ENCODE data around the gene DYNLT2. TPM values are rescaled to one million over a fixed set of nuclear protein-coding genes. Genes with fewer than 3 reads are reported as not detected.

The DYNLT2 gene
- total and polyA plus RNA-seq, 2 of the 13 experiments (the other 11 are each of a cell fraction or from before 2014, with no cell fraction given): 2.1 to 4.3 TPM

GRCh38 chr6:169799474-169799926 is 48.1 kb upstream of the DYNLT2 start (continued):
- no peak for TF ChIP-seq ZNF280B (CRISPR knock-in tag; IDR thresholded peaks at IDR 0.05; ENCODE audit: borderline replicate concordance)
- TF ChIP-seq ZC3H13 (CRISPR knock-in tag; IDR thresholded peaks at IDR 0.05): no peak
- TF ChIP-seq MED13 (CRISPR knock-in tag; IDR thresholded peaks at IDR 0.05): peak; percentile 8; the same call in 1 of the 2 replicates
- TF ChIP-seq ZNF256 (CRISPR knock-in tag; conservative IDR thresholded peaks at IDR 0.05): peak; percentile 62; the same call in 1 of the 2 replicates
- no peak for TF ChIP-seq TERF1 (CRISPR knock-in tag; IDR thresholded peaks at IDR 0.05)
- TF ChIP-seq ZSCAN12 (CRISPR knock-in tag; IDR thresholded peaks at IDR 0.05): no peak
- 0 out of 2 replicates have a peak, but pooled peaks have one; percentile 1 for TF ChIP-seq ZNF33A (CRISPR knock-in tag; IDR thresholded peaks at IDR 0.05; ENCODE audit: borderline replicate concordance)
- TF ChIP-seq SP2 (CRISPR knock-in tag; IDR thresholded peaks at IDR 0.05): no peak
- TF ChIP-seq SKI (IDR thresholded peaks at IDR 0.05; ENCODE audit: partially characterized antibody): peak; percentile 23
- TF ChIP-seq ZNF451 (CRISPR knock-in tag; IDR thresholded peaks at IDR 0.05): no peak
- peak; percentile 74; the same call in 1 of the 2 replicates for TF ChIP-seq SAP130 (CRISPR knock-in tag; IDR thresholded peaks at IDR 0.05; ENCODE audit: low read depth)
- TF ChIP-seq MLLT10 (CRISPR knock-in tag; IDR thresholded peaks at IDR 0.05): no peak
- TF ChIP-seq RERE (CRISPR knock-in tag; IDR thresholded peaks at IDR 0.05; ENCODE audit: low read depth): peak; percentile 88
- no peak; the same call in 1 of the 2 replicates for TF ChIP-seq NFE2L2 (IDR thresholded peaks at IDR 0.05; ENCODE audit: low read length)
- no peak for TF ChIP-seq BATF2 (CRISPR knock-in tag; IDR thresholded peaks at IDR 0.05)

All from HepG2 (cell line).